ENCODE results near the gene ELOVL2. TPM values are rescaled to one million over a fixed set of nuclear protein-coding genes. Genes with fewer than 3 reads are reported as not detected.

Gene ELOVL2
- total RNA-seq, 2 donors from 2014 or later: 2.9 to 3.0 TPM

Other genes starting within 250 kb of the ELOVL2 start
- gene MAK, start 205.8 kb downstream of the ELOVL2 start, total RNA-seq: under 1 TPM in 1 of 2 donors, not detected in 1; 0.26 TPM
- not detected for gene GCM2, start 162.3 kb downstream of the ELOVL2 start, total RNA-seq
- gene SYCP2L, start 157.3 kb downstream of the ELOVL2 start, total RNA-seq: 1 to 10 TPM; 2.1 to 3.3 TPM
- gene SMIM13, start 49.5 kb upstream of the ELOVL2 start, total RNA-seq: 1 to 10 TPM; 4.4 to 5.6 TPM
- not detected for gene ERVFRD-1, start 67.4 kb upstream of the ELOVL2 start, total RNA-seq
- 10 to 100 TPM; 22.8 to 58.3 TPM for gene NEDD9, start 188.4 kb upstream of the ELOVL2 start, total RNA-seq

Data from body of pancreas (tissue), 2 donors.